Caco-2 (cell line): Measurements from ENCODE around the gene TLR10. TPM values are rescaled to one million over a fixed set of nuclear protein-coding genes. Genes with fewer than 3 reads are reported as not detected.

ENCODE experiments used
- BruUV-seq: library from RNA; stranded (reverse); fragments of 400-500 nt; replicated peaks from 2 replicates; lab custom pipeline; 2021; lab: Mats Ljungman, UMichigan
- CTCF ChIA-PET: fragments of 300-600 bp; sonication (Branson Sonifier 250); formaldehyde crosslinking; loops from one replicate; lab custom pipeline; 2022; ENCODE audit warnings: antibody characterized with exemption; lab: Charles Lee
- POLR2A ChIA-PET: fragments of 300-600 bp; sonication (Branson Sonifier 250); formaldehyde crosslinking; loops from one replicate; lab custom pipeline; 2022; ENCODE audit warnings: antibody characterized with exemption; lab: Charles Lee
- DNase-seq, 2 experiments: peaks; one replicate each; pipeline versions ENCODE4 v3.0.0 to v3.0.0-alpha.2; 2020 to 2022
- H3K27me3 ChIP-seq: replicated peaks from 2 replicates; pipeline ENCODE4 v1.6.0; 2011; ENCODE audit warnings: low read length; ENCODE audit not compliant: control insufficient read depth, insufficient read depth
- H3K36me3 ChIP-seq: 2 replicates; pipeline ENCODE4 v1.5.1; 2011; ENCODE audit warnings: low read length; ENCODE audit not compliant: control insufficient read depth, insufficient read depth
- H3K4me1 ChIP-seq: fragments of 250-450 bp; sonication (Bioruptor Pico); 2 replicates; pipeline ENCODE4 v1.5.1; 2020; ENCODE audit warnings: mild to moderate bottlenecking
- H3K4me3 ChIP-seq: 2 replicates; pipeline ENCODE4 v1.5.1; 2011; ENCODE audit warnings: low read depth, mild to moderate bottlenecking, control low read depth, low read length
- H3K9me3 ChIP-seq: fragments of 250-450 bp; sonication (Bioruptor Pico); 2 replicates; pipeline ENCODE4 v1.5.1; 2020; ENCODE audit warnings: mild to moderate bottlenecking, moderate library complexity
- H3K27ac Mint-ChIP-seq: one replicate; pipeline ENCODE4 v1.8.0; 2022; ENCODE audit warnings: mixed read lengths; ENCODE audit not compliant: unreplicated experiment
- H3K27me3 Mint-ChIP-seq: one replicate; pipeline ENCODE4 v1.8.0; 2022; ENCODE audit warnings: mixed read lengths; ENCODE audit not compliant: insufficient read depth, unreplicated experiment
- H3K36me3 Mint-ChIP-seq: one replicate; pipeline ENCODE4 v1.8.0; 2022; ENCODE audit warnings: mild to moderate bottlenecking, mixed read lengths; ENCODE audit not compliant: insufficient read depth, unreplicated experiment
- H3K4me1 Mint-ChIP-seq: one replicate; pipeline ENCODE4 v1.8.0; 2022; ENCODE audit warnings: low read depth, mixed read lengths; ENCODE audit not compliant: unreplicated experiment
- H3K4me3 Mint-ChIP-seq: one replicate; pipeline ENCODE4 v1.8.0; 2022; ENCODE audit warnings: mild to moderate bottlenecking, moderate library complexity, mixed read lengths; ENCODE audit not compliant: unreplicated experiment
- H3K9me3 Mint-ChIP-seq: one replicate; pipeline ENCODE4 v1.8.0; 2022; ENCODE audit warnings: mixed read lengths; ENCODE audit not compliant: unreplicated experiment
- CTCF ChIP-seq, 2 experiments: fragments of 200-600 bp in 1 of 2; IDR thresholded peaks; 1 replicate in 1 of 2; 2 replicates in 1 of 2; pipeline versions ENCODE4 v1.5.1 to v1.8.0; 2011 to 2022; ENCODE audit warnings: antibody characterized with exemption in 1 of 2, control low read depth in 1 of 2, inconsistent platforms in 1 of 2, low read depth in 1 of 2, low read length in 1 of 2, mild to moderate bottlenecking in 1 of 2, moderate library complexity in 1 of 2; ENCODE audit not compliant: insufficient read depth in 1 of 2, severe bottlenecking in 1 of 2, unreplicated experiment in 1 of 2
- intact Hi-C: fragments of 100-400 bp; cut with micrococcal nuclease; formaldehyde crosslinking; loops from one replicate; pipeline ENCODE4 v1.10.0; 2022; ENCODE audit not compliant: unreplicated experiment
- total RNA-seq: library from RNA; stranded (reverse); gene quantifications from 2 replicates; pipeline ENCODE4 v1.2.3, GENCODE V29; 2022

Gene TLR10
- total RNA-seq, 1 experiment from 2014 or later = not detected

DNA sequence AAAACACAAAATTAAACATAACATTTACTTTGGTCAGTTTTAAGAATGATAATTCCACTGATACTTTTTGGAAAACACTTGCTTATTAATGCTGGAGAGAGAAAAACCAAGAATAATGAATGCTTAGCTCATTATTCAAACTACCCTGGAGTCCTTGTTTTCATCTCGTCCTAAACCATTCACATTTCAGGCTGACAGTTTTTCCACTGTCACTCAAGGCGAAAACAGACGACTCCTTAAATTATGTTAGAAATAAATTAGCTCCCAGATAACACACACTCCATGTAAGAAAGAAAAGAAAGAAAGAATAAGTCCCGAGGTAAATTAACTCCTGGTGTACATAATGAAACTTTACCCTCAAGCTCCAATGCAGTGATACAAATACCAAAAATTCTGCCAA is 33.5 kb downstream of the TLR10 start:
- Histone ChIP-seq H3K36me3 (no peaks in the 10 kb centered on the region), H3K27me3 (no peaks in the 10 kb centered on the region), H3K4me3 (no peak overlapping the region), H3K4me1 (no peaks in the 10 kb centered on the region), H3K9me3 (0 out of 2 replicates have a peak, but pooled peaks cover 3% of the 10 kb centered on the region)
- no peaks in the 10 kb centered on the region for H3K27me3 Mint-ChIP-seq
- H3K36me3 Mint-ChIP-seq = no peaks in the 10 kb centered on the region
- ChIA-PET POLR2A (no interaction called here), CTCF (no interaction called here)
- TF ChIP-seq CTCF (IDR thresholded peaks at IDR 0.05; ENCODE audit: insufficient read depth in 1 of 2, low read depth in 1 of 2, low read length in 1 of 2, severe bottlenecking in 1 of 2, unreplicated experiment in 1 of 2) = no peak
- H3K9me3 Mint-ChIP-seq = peaks cover 22% of the 10 kb centered on the region
- DNase-seq = no peak
- H3K4me3 Mint-ChIP-seq = no peak overlapping the region
- intact Hi-C loops = no loop called here
- no peak overlapping the region for H3K27ac Mint-ChIP-seq
- H3K4me1 Mint-ChIP-seq = no peaks in the 10 kb centered on the region
- BruUV-seq = no TSS peak

DNA sequence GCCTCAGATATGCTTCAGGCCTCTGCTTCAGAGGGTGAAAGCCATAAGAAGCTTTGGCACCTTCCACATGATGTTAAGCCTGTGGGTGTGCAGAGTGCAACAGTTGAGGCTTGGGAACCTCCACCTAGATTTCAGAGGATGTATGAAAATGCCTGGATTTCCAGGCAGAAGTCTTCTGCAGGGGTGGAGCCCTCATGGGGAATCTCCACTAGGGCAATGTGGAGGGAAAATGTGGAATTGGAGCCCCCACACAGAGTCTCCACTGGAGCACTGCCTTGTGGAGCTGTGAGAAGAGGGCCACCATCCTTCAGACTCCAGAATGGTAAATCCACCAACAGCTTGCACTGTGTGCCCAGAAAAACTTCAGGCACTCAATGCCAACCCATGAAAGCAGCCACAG is 35.2 kb downstream of the TLR10 start:
- Mint-ChIP-seq H3K9me3 (peaks cover 22% of the 10 kb centered on the region), H3K36me3 (no peaks in the 10 kb centered on the region), H3K27ac (no peak overlapping the region), H3K4me1 (no peaks in the 10 kb centered on the region), H3K27me3 (no peaks in the 10 kb centered on the region), H3K4me3 (no peak overlapping the region)
- ChIA-PET POLR2A (no interaction called here), CTCF (no interaction called here)
- no peak for DNase-seq
- Histone ChIP-seq H3K4me3 (no peak overlapping the region), H3K4me1 (no peaks in the 10 kb centered on the region), H3K27me3 (no peaks in the 10 kb centered on the region), H3K9me3 (0 out of 2 replicates have a peak, but pooled peaks cover 3% of the 10 kb centered on the region), H3K36me3 (no peaks in the 10 kb centered on the region)
- intact Hi-C loops = no loop called here
- no TSS peak for BruUV-seq
- no peak for TF ChIP-seq CTCF (IDR thresholded peaks at IDR 0.05; ENCODE audit: insufficient read depth in 1 of 2, low read depth in 1 of 2, low read length in 1 of 2, severe bottlenecking in 1 of 2, unreplicated experiment in 1 of 2)

DNA sequence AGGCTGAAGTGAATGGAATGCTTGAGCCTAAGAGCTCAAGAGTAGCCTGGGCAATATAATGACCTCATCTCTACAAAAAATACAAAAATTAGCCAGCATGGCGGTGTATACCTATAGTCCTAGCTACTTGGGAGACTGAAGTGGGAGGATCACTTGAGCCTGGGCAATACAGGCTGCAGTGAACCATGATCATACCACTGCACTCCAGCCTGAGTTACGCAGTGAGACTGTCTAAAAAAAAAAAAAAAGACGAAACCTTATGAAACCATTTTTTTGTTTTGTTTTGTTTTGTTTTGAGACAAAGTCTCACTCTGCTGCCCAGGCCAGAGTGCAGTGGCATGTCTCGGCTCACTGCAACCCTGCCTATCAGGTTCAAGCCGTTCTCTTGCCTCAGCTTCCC is 36.9 kb downstream of the TLR10 start:
- Mint-ChIP-seq H3K4me3 (no peak overlapping the region), H3K36me3 (no peaks in the 10 kb centered on the region), H3K27me3 (no peaks in the 10 kb centered on the region), H3K4me1 (no peaks in the 10 kb centered on the region), H3K27ac (no peak overlapping the region), H3K9me3 (peaks cover 22% of the 10 kb centered on the region)
- H3K4me3 ChIP-seq = no peak overlapping the region
- no TSS peak for BruUV-seq
- ChIA-PET CTCF (interaction anchor here (0.6 kb wide), 1 partner anchor 426 kb away, joined by 3 read pairs; no protein-coding TSS in a partner anchor), POLR2A (no interaction called here)
- 0 out of 2 replicates have a peak, but pooled peaks cover 3% of the 10 kb centered on the region for H3K9me3 ChIP-seq
- H3K4me1 ChIP-seq = no peaks in the 10 kb centered on the region
- no peaks in the 10 kb centered on the region for H3K27me3 ChIP-seq
- DNase-seq = no peak
- intact Hi-C loops = no loop called here
- H3K36me3 ChIP-seq = no peaks in the 10 kb centered on the region
- no peak for TF ChIP-seq CTCF (IDR thresholded peaks at IDR 0.05; ENCODE audit: insufficient read depth in 1 of 2, low read depth in 1 of 2, low read length in 1 of 2, severe bottlenecking in 1 of 2, unreplicated experiment in 1 of 2)
